SK-N-MC (cell line): ENCODE results near the gene IFITM2.

Source experiments
- EZH2 ChIP-seq: fragments of 200-600 bp; sonication (generic); IDR thresholded peaks from one replicate; pipeline ENCODE4 v1.6.1; 2017; ENCODE audit warnings: antibody characterized with exemption
- POLR2AphosphoS5 ChIP-seq: IDR thresholded peaks from 2 replicates; pipeline ENCODE4 v1.6.1; 2012; ENCODE audit warnings: mild to moderate bottlenecking, low read depth, low read length, borderline replicate concordance

DNA sequence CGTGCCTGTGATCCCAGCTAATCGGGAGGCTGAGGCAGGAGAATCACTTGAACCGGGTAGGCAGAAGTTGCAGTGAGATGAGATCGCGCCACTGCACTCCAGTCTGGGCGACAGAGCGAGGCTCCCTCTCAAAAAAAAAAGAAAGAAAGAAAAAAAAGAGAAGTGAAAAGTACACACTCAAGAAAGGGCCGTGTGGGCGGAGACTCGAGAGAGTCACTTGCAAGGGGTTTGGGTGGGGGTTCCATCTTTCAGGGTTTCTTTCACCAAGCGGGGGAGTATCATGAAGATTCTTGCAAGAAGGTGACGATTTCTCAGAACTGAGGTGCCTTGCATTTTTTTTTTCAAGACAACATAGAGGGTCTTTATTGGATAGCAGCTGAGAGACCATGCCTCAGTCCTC, 4.3 kb upstream of the IFITM2 start:
- TF ChIP-seq POLR2AphosphoS5 (no peak), EZH2 (no peak)
